H1 (cell line): ENCODE results near the gene BBS9. TPM values are rescaled to one million over a fixed set of nuclear protein-coding genes. Genes with fewer than 3 reads are reported as not detected.

Source experiments
- CTCF ChIA-PET: fragments of 300-600 bp; sonication (Branson Sonifier 250); formaldehyde crosslinking; loops from one replicate; lab custom pipeline; 2021; ENCODE audit not compliant: partially characterized antibody; lab: Charles Lee
- POLR2A ChIA-PET: fragments of 300-600 bp; sonication (Branson Sonifier 250); formaldehyde crosslinking; loops from one replicate; lab custom pipeline; 2021; ENCODE audit warnings: inconsistent platforms; ENCODE audit not compliant: partially characterized antibody; lab: Charles Lee
- DNase-seq, 2 experiments: peaks; one replicate each; pipeline versions ENCODE4 v3.0.0 to v3.0.0-alpha.2; 2010 to 2022; ENCODE audit warnings: low spot score in 2 of 2, low read depth in 1 of 2, mixed read lengths in 1 of 2
- FAIRE-seq: peaks from 2 replicates; lab custom pipeline; 2011; peaks lifted over from hg19 to GRCh38; lab: Jason Lieb, UNC
- H2AFZ ChIP-seq: 2 replicates; pipeline ENCODE4 v1.8.1; 2012; ENCODE audit warnings: low read length, inconsistent platforms
- H2AK5ac ChIP-seq: 2 replicates; pipeline ENCODE4 v1.6.1; 2013; ENCODE audit warnings: low read depth, low read length
- H2BK120ac ChIP-seq: replicated peaks from 2 replicates; pipeline ENCODE3; 2013; ENCODE audit warnings: low read depth, low read length, inconsistent platforms
- H2BK12ac ChIP-seq: 2 replicates; pipeline ENCODE4 v1.6.1; 2013; ENCODE audit warnings: low read depth, low read length
- H2BK15ac ChIP-seq: 2 replicates; pipeline ENCODE4 v1.6.1; 2013; ENCODE audit warnings: low read length
- H2BK20ac ChIP-seq: 2 replicates; pipeline ENCODE4 v1.6.1; 2013; ENCODE audit warnings: low read length
- H2BK5ac ChIP-seq: 2 replicates; pipeline ENCODE4 v1.6.1; 2013; ENCODE audit warnings: low read depth, low read length
- H3K14ac ChIP-seq: 2 replicates; pipeline ENCODE4 v1.6.1; 2013; ENCODE audit warnings: inconsistent platforms; ENCODE audit not compliant: insufficient read length
- H3K18ac ChIP-seq: 2 replicates; pipeline ENCODE4 v1.6.1; 2013; ENCODE audit warnings: low read length; ENCODE audit errors: extremely low read depth
- H3K23ac ChIP-seq: 2 replicates; pipeline ENCODE4 v1.6.1; 2013; ENCODE audit warnings: inconsistent platforms; ENCODE audit not compliant: insufficient read length
- H3K23me2 ChIP-seq: 2 replicates; pipeline ENCODE4 v1.6.1; 2013; ENCODE audit warnings: low read depth, low read length
- H3K27ac ChIP-seq: 2 replicates; pipeline ENCODE4 v1.6.1; 2011; ENCODE audit warnings: low read depth, low read length, inconsistent platforms
- H3K27me3 ChIP-seq, 4 experiments: replicated peaks in 1 of 4; 1 replicate in 1 of 4; 2 replicates in 3 of 4; pipeline versions ENCODE4 v1.6.1 to v1.8.1; 2011 to 2013; ENCODE audit warnings: low read length in 3 of 4, mild to moderate bottlenecking in 3 of 4, inconsistent platforms in 2 of 4, mixed read lengths in 2 of 4, moderate library complexity in 1 of 4; ENCODE audit not compliant: control insufficient read depth in 3 of 4, insufficient read depth in 3 of 4; ENCODE audit errors: extremely low read depth in 1 of 4
- H3K36me3 ChIP-seq, 4 experiments: 2 replicates each; pipeline versions ENCODE4 v1.6.1 to v1.8.1; 2011 to 2013; ENCODE audit warnings: mild to moderate bottlenecking in 4 of 4, low read length in 3 of 4, moderate library complexity in 2 of 4, control low read depth in 1 of 4, inconsistent platforms in 1 of 4; ENCODE audit not compliant: insufficient read depth in 4 of 4, control insufficient read depth in 2 of 4
- H3K4ac ChIP-seq: replicated peaks from 2 replicates; pipeline ENCODE3; 2013; ENCODE audit warnings: low read length, low read depth, mixed read lengths, inconsistent platforms; ENCODE audit not compliant: insufficient read length
- H3K4me1 ChIP-seq, 4 experiments: replicated peaks in 1 of 4; 1 replicate in 1 of 4; 2 replicates in 3 of 4; pipeline versions ENCODE4 v1.6.1 to v1.8.1; 2011 to 2013; ENCODE audit warnings: low read length in 3 of 4, inconsistent platforms in 2 of 4, mixed read lengths in 1 of 4; ENCODE audit not compliant: insufficient read depth in 4 of 4, control insufficient read depth in 3 of 4
- H3K4me2 ChIP-seq, 2 experiments: 2 replicates each; pipeline versions ENCODE4 v1.6.1 to v1.8.1; 2011 to 2013; ENCODE audit warnings: low read depth in 2 of 2, low read length in 2 of 2, control low read depth in 1 of 2, inconsistent platforms in 1 of 2, mild to moderate bottlenecking in 1 of 2; ENCODE audit not compliant: insufficient read depth in 1 of 2
- H3K4me3 ChIP-seq, 4 experiments: fragments of 200-600, 300-600 bp in 1 of 4; sonication (generic), shearing (Covaris generic), sonication (Bioruptor Twin) in 1 of 4; 2 replicates each; pipeline versions ENCODE4 v1.5.1 to v1.8.1; 2011 to 2016; ENCODE audit warnings: low read length in 4 of 4, low read depth in 3 of 4, control low read depth in 2 of 4, inconsistent platforms in 2 of 4, mild to moderate bottlenecking in 2 of 4, mixed read lengths in 1 of 4, moderate library complexity in 1 of 4; ENCODE audit not compliant: insufficient read depth in 2 of 4; ENCODE audit errors: extremely low read depth in 1 of 4
- H3K56ac ChIP-seq: replicated peaks from 2 replicates; pipeline ENCODE3; 2013; ENCODE audit warnings: low read depth, mild to moderate bottlenecking, mixed read lengths, low read length, inconsistent platforms; ENCODE audit not compliant: insufficient read length
- H3K79me1 ChIP-seq: 2 replicates; pipeline ENCODE4 v1.6.1; 2013; ENCODE audit warnings: low read depth, low read length, control low read depth
- H3K79me2 ChIP-seq, 2 experiments: 2 replicates each; pipeline versions ENCODE4 v1.6.1 to v1.8.1; 2012 to 2013; ENCODE audit warnings: low read length in 2 of 2, mild to moderate bottlenecking in 2 of 2, inconsistent platforms in 1 of 2; ENCODE audit not compliant: insufficient read depth in 2 of 2, control insufficient read depth in 1 of 2
- H3K9ac ChIP-seq, 4 experiments: replicated peaks in 1 of 4; 1 replicate in 1 of 4; 2 replicates in 3 of 4; pipeline versions ENCODE4 v1.6.1 to v1.8.1; 2011 to 2013; ENCODE audit warnings: low read depth in 3 of 4, low read length in 3 of 4, control low read depth in 2 of 4, mild to moderate bottlenecking in 2 of 4, moderate library complexity in 2 of 4, inconsistent platforms in 1 of 4; ENCODE audit errors: extremely low read depth in 1 of 4
- H3K9me3 ChIP-seq, 2 experiments: 2 replicates each; pipeline versions ENCODE4 v1.6.1 to v1.8.1; 2012 to 2013; ENCODE audit warnings: mild to moderate bottlenecking in 2 of 2, moderate library complexity in 2 of 2, control low read depth in 1 of 2, inconsistent platforms in 1 of 2, low read depth in 1 of 2, low read length in 1 of 2, mixed read lengths in 1 of 2; ENCODE audit not compliant: insufficient read depth in 2 of 2
- H4K20me1 ChIP-seq, 2 experiments: replicated peaks in 1 of 2; 2 replicates each; pipeline versions ENCODE3 to v1.8.1; 2011 to 2013; ENCODE audit warnings: inconsistent platforms in 2 of 2, low read length in 2 of 2, mild to moderate bottlenecking in 1 of 2; ENCODE audit not compliant: insufficient read depth in 2 of 2, control insufficient read depth in 1 of 2
- H4K5ac ChIP-seq: 2 replicates; pipeline ENCODE4 v1.6.1; 2013; ENCODE audit warnings: low read length, low read depth, mixed read lengths, inconsistent platforms; ENCODE audit not compliant: insufficient read length
- H4K8ac ChIP-seq: 2 replicates; pipeline ENCODE4 v1.8.0; 2013; ENCODE audit warnings: mild to moderate bottlenecking, moderate library complexity, low read length, inconsistent platforms; ENCODE audit not compliant: insufficient read depth; ENCODE audit errors: extremely low read depth
- H4K91ac ChIP-seq: replicated peaks from 2 replicates; pipeline ENCODE3; 2013; ENCODE audit warnings: low read length, mixed read lengths, inconsistent platforms; ENCODE audit not compliant: insufficient read length
- SIN3A ChIP-seq, 2 experiments: IDR thresholded peaks in 1 of 2; conservative IDR thresholded peaks in 1 of 2; 2 replicates each; pipeline ENCODE4 v1.6.1; 2011 to 2012; ENCODE audit warnings: low read length in 2 of 2, improper control_type of control experiment in 1 of 2, low read depth in 1 of 2, mild to moderate bottlenecking in 1 of 2
- SP4 ChIP-seq: IDR thresholded peaks from 2 replicates; pipeline ENCODE4 v1.6.1; 2012; ENCODE audit warnings: low read length, inconsistent platforms
- WGBS, 2 experiments: shearing (Covaris generic) in 1 of 2; methylation state at CpG; one replicate each; pipeline versions ENCODE4 v1.1.6 to v1.1.7; 2013 to 2015; ENCODE audit warnings: low lambda C conversion rate in 2 of 2, mixed read lengths in 2 of 2, inconsistent platforms in 1 of 2, low coverage in 1 of 2, missing lambda C conversion rate in 1 of 2; ENCODE audit not compliant: insufficient replicate concordance in 2 of 2, insufficient coverage in 1 of 2, insufficient read length in 1 of 2; ENCODE audit errors: extremely low coverage in 1 of 2, missing lambda C conversion rate in 1 of 2; 5-methylcytosine and 5-hydroxymethylcytosine counted together
- polyA plus RNA-seq, 7 experiments: library from polyadenylated mRNA; depleted of rRNA in 3 of 7; stranded (reverse) in 5 of 7; unstranded in 2 of 7; fragments of >200 nt in 5 of 7; fragments of 200-250 nt in 2 of 7; gene quantifications; 1 replicate in 5 of 7; 2 replicates in 1 of 7; 4 replicates in 1 of 7; pipeline versions ENCODE4 v1.2.1 to v1.2.3, GENCODE V29; 2011 to 2013; ENCODE audit warnings: missing spikeins in 2 of 7, mixed read lengths in 2 of 7
- total RNA-seq: library from RNA; stranded (reverse); fragmentation: NEBNext Ultra II Directional; extraction: Animal tissue kit (Norgen Biotek cat#: 25700); gene quantifications from 2 replicates; pipeline ENCODE4 v1.2.1, GENCODE V29; 2021

Gene BBS9
- total and polyA plus RNA-seq, 2 of the 8 experiments (the other 6 are each of a cell fraction or from before 2014, with no cell fraction given): 22.3 to 37.0 TPM

- Histone ChIP-seq H2AK5ac (no peak overlapping the region), H4K5ac (no peak overlapping the region), H2BK120ac (no peak overlapping the region), H3K27ac (no peak overlapping the region), H3K4me1 (no peaks in the 10 kb centered on the region), H2BK20ac (no peak overlapping the region), H3K23me2 (no peaks in the 10 kb centered on the region), H2BK5ac (no peak overlapping the region), H3K56ac (no peak overlapping the region), H2BK15ac (no peak overlapping the region), H3K4me3 (no peak overlapping the region), H3K4ac (no peak overlapping the region), H4K8ac (no peak overlapping the region), H3K9ac (no peak overlapping the region), H4K91ac (no peak overlapping the region), H3K79me2 (peaks cover 0 to 3% of the 10 kb centered on the region in 2 experiments; a peak in 2 of 4 replicates), H3K14ac (no peak overlapping the region), H4K20me1 (peaks cover 0 to 5% of the 10 kb centered on the region in 2 experiments), H3K18ac (no peak overlapping the region), H3K79me1 (no peaks in the 10 kb centered on the region), H3K27me3 (no peaks in the 10 kb centered on the region), H3K23ac (no peak overlapping the region), H3K4me2 (no peak overlapping the region), H3K36me3 (peaks cover 2 to 60% (median 31%) of the 10 kb centered on the region in 4 experiments; a peak in 7 of 8 replicates), H2BK12ac (no peak overlapping the region), H2AFZ (no peak overlapping the region), H3K9me3 (no peaks in the 10 kb centered on the region)
- FAIRE-seq (no peak), DNase-seq (no peak)
- ChIA-PET CTCF (interaction anchor here (1.8 to 2.2 kb wide), 2 partner anchors 10 to 21 kb away, joined by 6 to 8 read pairs; partner anchors contain the start of gene RP9), POLR2A (no interaction called here)
- TF ChIP-seq SIN3A (conservative IDR thresholded peaks at IDR 0.05 in 1 of 2, IDR thresholded peaks at IDR 0.05 in 1 of 2; ENCODE audit: low read depth in 1 of 2, low read length in 2 of 2) (no peak), SP4 (no peak)
- 84% methylated on average over 4 of the region's 4 CpGs; no CpG with 5 or more reads in 1 of the 2 experiments for WGBS, 2 experiments
These were observed 30.0 kb upstream of the BBS9 start for GRCh38 chr7:33099154-33099940.
